HG02870 (cell line): ENCODE data around the gene ANKHD1.

Experiments used
- ATAC-seq: cut with Tn5 transposase; IDR thresholded peaks from one replicate; pipeline ENCODE4 v1.9.1; 2021; ENCODE audit warnings: mild to moderate bottlenecking, moderate library complexity; ENCODE audit not compliant: unreplicated experiment

Gene ANKHD1

GRCh38 chr5:140502834-140503233 lies 101.2 kb downstream of the ANKHD1 start:
- ATAC-seq: no peak

GRCh38 chr5:140509898-140510297 lies 108.3 kb downstream of the ANKHD1 start:
- no peak for ATAC-seq

DNA sequence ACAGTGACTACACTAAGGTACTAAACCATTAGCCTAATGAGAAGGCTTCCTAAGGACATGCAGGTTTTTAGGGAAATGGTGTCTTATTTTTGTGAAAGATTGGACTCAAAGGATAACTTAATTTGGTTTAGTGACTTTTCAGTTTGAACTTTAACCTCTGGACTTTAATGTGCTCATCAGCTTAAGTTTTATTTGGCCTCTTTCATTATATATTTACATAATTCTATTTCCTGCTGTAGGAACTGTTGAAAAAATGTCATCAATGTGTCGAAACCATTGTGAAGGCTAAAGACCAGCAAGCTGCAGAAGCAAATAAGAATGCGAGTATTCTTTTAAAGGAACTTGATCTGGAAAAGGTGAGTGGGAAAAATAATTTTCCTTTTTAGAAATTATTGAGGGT lies 111.5 kb downstream of the ANKHD1 start:
- ATAC-seq: no peak

- no peak for ATAC-seq
Measured at GRCh38 chr5:140524003-140524402, 122.4 kb downstream of the ANKHD1 start.

GRCh38 chr5:140540227-140540626 lies 138.6 kb downstream of the ANKHD1 start:
- no peak for ATAC-seq

- ATAC-seq: no peak
Measured at GRCh38 chr5:140542972-140543371, 141.3 kb downstream of the ANKHD1 start.

DNA sequence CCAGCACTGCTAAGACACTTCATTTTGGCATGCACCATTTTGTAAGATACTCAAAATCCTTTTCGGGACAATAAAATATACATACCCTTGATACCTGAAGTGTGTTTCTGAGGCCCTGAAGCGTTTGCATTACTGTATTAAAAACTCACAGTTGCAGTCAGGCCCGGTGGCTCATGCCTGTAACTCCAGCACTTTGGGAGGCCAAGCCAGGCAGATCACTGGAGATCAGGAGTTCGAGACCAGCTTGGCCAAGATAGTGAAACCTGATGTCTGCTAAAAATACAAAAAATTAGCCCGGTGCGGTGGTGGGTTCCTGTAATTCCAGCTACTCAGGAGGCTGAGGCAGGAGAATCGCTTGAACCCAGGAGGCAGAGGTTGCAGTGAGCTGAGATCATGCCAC lies 143.4 kb downstream of the ANKHD1 start:
- ATAC-seq: no peak

DNA sequence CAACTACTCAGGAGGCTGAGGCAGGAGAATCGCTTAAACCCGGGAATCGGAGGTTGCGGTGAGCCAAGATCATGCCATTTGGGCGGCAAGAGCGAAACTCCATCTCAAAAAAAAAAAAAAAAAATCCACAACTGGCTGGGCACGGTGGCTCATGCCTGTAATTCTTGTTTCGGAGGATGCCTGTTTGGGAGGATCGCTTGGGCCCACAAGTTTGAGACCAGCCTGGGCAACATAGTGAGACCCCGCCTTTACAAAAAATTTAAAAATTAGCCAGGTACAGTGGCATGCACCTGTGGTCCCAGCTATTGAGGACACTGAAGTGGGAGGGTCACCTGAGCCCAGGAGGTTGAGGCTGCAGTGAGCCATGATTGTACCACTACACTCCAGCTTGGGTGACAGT lies 144.0 kb downstream of the ANKHD1 start:
- no peak for ATAC-seq

- no peak for ATAC-seq
Measured at GRCh38 chr5:140546851-140547507, 145.3 kb downstream of the ANKHD1 start.

DNA sequence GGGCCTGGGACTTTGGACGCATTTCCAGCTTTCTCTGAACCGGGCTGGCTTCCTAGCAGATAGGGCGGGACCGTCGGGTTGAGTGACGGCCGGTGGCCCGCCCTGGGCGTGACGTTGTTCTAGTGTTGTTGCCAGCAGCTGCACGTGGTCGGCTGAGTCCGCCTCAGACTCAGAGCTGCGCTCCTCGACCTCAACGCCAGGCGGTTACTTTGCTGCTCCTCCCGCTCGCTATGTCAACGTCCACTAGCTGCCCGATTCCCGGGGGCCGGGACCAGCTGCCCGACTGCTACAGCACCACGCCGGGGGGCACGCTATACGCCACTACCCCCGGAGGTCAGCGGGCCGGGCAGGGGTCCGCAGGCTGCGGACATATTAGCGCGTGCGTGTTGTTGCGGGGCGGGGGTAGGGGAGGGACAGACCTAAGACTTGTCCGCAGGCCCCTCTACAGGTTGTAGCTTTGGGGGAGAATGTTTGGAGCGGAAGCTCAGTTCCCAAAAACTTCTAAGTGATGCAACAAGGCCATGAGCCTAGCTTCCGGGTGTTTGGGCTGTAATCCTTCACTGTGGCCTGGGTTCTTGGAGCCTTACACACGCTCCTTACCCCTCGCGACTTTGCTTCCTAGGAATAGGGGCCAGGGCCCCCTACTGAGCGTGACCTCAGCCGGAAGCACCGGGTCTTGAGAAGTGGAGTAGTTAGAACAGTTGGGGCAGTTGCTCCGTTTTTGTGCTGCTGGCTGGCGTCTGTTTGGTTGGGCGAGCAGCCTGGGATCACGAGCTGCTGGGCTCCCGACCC lies 146.1 kb downstream of the ANKHD1 start, which contains the start of gene EIF4EBP3:
Gene EIF4EBP3 (plus strand): TSS at position 155 of the 792 bp plus-strand sequence. CDS start 76 bp downstream, at position 231.
- ATAC-seq: peak; percentile 99

- no peak for ATAC-seq
Measured at GRCh38 chr5:140548300-140548688, 146.7 kb downstream of the ANKHD1 start.

- no peak for ATAC-seq
Measured at GRCh38 chr5:140548791-140549190, 147.2 kb downstream of the ANKHD1 start.

DNA sequence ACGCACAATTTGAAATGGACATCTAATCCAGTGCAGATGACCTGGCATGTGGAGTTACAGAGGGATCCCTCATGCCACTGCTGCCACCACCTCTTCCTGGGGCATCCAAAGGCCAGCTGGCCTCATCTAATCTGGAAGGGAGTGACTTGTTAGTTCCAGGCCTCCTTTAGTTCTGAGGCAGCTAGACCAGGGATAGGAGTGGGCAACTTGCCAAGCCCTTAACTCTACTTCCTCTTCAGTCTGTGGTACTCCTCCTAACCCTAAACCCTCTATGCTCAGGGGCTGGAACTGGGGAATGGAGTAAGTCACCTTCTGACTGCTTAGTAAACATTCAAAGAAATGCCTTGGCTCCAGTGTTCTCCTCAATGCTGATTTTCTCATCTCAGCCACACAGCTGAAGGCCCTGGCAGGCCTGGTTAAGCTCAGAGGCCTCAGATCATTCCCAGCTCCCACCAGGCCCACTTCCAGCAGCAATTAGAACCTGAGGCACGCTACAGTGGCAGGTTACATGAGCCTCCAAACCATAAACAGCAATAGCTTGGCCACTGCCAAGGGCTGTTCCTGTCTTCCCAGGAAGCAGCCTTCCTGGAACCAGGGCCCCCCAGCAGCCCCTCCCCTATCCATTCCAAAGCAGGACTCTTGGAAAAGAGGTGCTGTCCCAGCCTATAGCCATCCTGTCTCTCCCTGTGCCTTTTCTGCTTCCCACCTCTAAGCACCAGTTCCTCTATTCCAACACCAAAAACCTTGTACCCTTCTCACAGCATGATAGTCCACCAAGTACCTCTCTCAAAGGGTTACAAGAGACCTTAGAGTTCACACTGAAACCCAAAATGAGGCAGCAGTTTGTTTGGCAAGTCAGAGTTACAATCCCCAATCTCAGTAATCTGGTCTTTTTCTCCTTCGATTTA lies 147.9 kb downstream of the ANKHD1 start:
- ATAC-seq: no peak

- no peak for ATAC-seq
Measured at GRCh38 chr5:140550147-140551079, 148.8 kb downstream of the ANKHD1 start.

- ATAC-seq: no peak
Measured at GRCh38 chr5:140551872-140552271, 150.2 kb downstream of the ANKHD1 start.

DNA sequence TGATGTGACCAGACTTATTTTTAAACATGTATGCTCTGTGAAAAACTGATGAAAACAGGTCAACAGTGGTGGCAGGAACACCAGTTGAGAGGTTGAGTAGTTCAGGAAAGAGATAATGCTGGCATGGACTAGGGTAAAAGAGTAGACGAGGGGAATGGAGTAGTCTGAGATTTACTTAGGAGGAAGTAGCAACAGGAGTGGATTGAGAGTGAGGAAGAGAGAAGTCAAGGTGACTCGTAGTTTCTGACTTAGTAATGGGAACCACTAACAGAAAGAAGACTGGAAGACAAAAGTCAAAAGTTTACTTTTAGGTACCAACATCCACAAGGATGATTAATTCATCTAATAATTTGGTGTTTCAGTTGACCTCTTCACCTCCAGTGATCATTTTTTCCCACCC lies 152.0 kb downstream of the ANKHD1 start:
- no peak for ATAC-seq

GRCh38 chr5:140554454-140554853 lies 152.8 kb downstream of the ANKHD1 start:
- ATAC-seq: no peak

- no peak for ATAC-seq
Measured at GRCh38 chr5:140555747-140556312, 154.2 kb downstream of the ANKHD1 start.

DNA sequence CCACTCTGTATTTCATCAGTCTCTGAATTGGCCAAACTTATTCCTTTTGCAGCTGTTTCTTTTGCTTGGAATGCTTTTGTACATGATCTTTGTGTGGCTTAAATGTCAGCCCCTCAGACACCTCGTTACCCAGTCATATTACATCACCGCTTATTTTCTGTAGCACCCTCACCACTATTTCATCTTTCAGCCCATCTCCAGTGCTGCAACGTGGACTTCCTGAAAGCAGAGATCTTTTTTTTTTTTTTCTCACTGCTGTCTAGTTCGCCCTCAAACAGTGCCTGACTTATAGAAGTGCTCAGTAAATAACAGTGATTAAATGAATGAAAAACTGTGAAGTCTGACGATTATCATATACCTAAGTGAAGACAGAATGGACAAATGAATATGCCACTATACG lies 154.8 kb downstream of the ANKHD1 start:
- no peak for ATAC-seq
